AG04449 (cell line): ENCODE measurements around the gene SAV1.

Source experiments
- CTCF ChIA-PET: fragments of 350-600 bp; formaldehyde crosslinking; extraction: SDS; loops from one replicate; lab custom pipeline; 2021; ENCODE audit warnings: antibody characterized with exemption; lab: Yijun Ruan, JAX
- POLR2A ChIA-PET: fragments of 400-600, 350-600 bp; formaldehyde crosslinking; extraction: SDS; loops from one replicate; lab custom pipeline; 2020; ENCODE audit warnings: antibody characterized with exemption, inconsistent platforms; lab: Yijun Ruan, JAX
- DNase-seq: peaks from one replicate; pipeline ENCODE4 v3.0.0-alpha.2; 2010; ENCODE audit warnings: low read depth, low spot score
- H3K4me3 ChIP-seq: 2 replicates; pipeline ENCODE4 v1.5.1; 2011; ENCODE audit warnings: low read depth, mild to moderate bottlenecking, control low read depth, low read length
- CTCF ChIP-seq: IDR thresholded peaks from one replicate; pipeline ENCODE4 v1.5.1; 2011; ENCODE audit warnings: mild to moderate bottlenecking, moderate library complexity, low read length, control low read depth, inconsistent platforms; ENCODE audit not compliant: insufficient read depth; ENCODE audit errors: missing control alignments

The SAV1 gene

GRCh38 chr14:50594577-50595316, 73.4 kb downstream of the SAV1 start:
- no peak for DNase-seq
- TF ChIP-seq CTCF: no peak
- POLR2A ChIA-PET: no interaction called here
- CTCF ChIA-PET: interaction anchor here (0.8 to 5.9 kb wide), 2 partner anchors 180 to 187 kb away, joined by 3 to 115 read pairs; no protein-coding TSS in a partner anchor
- H3K4me3 ChIP-seq: no peak overlapping the region

GRCh38 chr14:50590464-50590863, 77.6 kb downstream of the SAV1 start:
- no peak for TF ChIP-seq CTCF
- no peak for DNase-seq
- ChIA-PET CTCF (interaction anchor here (0.8 to 2.5 kb wide), 3 partner anchors 11 to 185 kb away, joined by 5 to 8 read pairs (median 6); no protein-coding TSS in a partner anchor), POLR2A (no interaction called here)
- no peak overlapping the region for H3K4me3 ChIP-seq
